Testis (tissue), 2 donors: ENCODE data around the gene FAM53B.

ENCODE experiments used
- POLR2A ChIP-seq: fragments of 450-650 bp; IDR thresholded peaks from one replicate; pipeline ENCODE4 v1.6.1; 2017; ENCODE audit warnings: antibody characterized with exemption, mild to moderate bottlenecking, moderate library complexity
- TF ChIP-seq, protein P1 (sequence below), 3 experiments: fragments of 450-650 bp in 2 of 3; fragments of 200-600 bp in 1 of 3; sonication (generic) in 1 of 3; IDR thresholded peaks; one replicate each; pipeline ENCODE4 v1.5.1; 2016 to 2019; ENCODE audit warnings: antibody characterized with exemption in 3 of 3, mild to moderate bottlenecking in 2 of 3, moderate library complexity in 1 of 3

DNA sequence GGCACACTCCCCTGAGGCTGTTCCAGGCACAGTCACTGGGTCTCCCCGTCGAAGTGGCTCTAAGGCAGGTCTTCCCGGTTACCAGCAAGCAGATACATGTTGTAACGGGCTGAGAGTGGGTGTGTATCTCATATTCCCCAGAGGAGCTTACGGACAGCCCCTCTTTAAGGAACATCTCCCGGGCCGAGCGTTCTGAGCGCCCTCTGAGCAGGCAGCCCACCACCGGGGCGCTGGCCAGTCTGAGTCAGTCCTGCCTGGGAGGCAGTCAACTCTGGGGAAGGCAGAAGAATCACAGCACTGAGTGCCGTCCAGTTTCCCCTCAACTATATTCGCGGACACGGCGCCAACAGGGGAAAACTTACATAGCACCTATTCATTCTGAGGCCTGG lies 165.2 kb downstream of the FAM53B start:
- TF ChIP-seq, protein P1, sequence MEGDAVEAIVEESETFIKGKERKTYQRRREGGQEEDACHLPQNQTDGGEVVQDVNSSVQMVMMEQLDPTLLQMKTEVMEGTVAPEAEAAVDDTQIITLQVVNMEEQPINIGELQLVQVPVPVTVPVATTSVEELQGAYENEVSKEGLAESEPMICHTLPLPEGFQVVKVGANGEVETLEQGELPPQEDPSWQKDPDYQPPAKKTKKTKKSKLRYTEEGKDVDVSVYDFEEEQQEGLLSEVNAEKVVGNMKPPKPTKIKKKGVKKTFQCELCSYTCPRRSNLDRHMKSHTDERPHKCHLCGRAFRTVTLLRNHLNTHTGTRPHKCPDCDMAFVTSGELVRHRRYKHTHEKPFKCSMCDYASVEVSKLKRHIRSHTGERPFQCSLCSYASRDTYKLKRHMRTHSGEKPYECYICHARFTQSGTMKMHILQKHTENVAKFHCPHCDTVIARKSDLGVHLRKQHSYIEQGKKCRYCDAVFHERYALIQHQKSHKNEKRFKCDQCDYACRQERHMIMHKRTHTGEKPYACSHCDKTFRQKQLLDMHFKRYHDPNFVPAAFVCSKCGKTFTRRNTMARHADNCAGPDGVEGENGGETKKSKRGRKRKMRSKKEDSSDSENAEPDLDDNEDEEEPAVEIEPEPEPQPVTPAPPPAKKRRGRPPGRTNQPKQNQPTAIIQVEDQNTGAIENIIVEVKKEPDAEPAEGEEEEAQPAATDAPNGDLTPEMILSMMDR (IDR thresholded peaks at IDR 0.05): no peak
- TF ChIP-seq POLR2A: no peak
